ENCODE data around the gene ERC2. TPM values are rescaled to one million over a fixed set of nuclear protein-coding genes. Genes with fewer than 3 reads are reported as not detected.

Gene ERC2
- total RNA-seq, 1 experiment from 2014 or later, result 0.90 TPM

- no peak for TF ChIP-seq CTCF (conservative IDR thresholded peaks at IDR 0.05; ENCODE audit: low read depth, low read length)
- TF ChIP-seq EZH2 (IDR thresholded peaks at IDR 0.05; ENCODE audit: borderline replicate concordance, low read depth, low read length, poor library complexity, severe bottlenecking), result no peak
- Histone ChIP-seq H3K27me3 (replicated peaks; ENCODE audit: insufficient read depth, low read depth, low read length, poor library complexity) (no peaks in the 10 kb centered on the region), H3K36me3 (ENCODE audit: insufficient read depth, low read length, poor library complexity, severe bottlenecking) (no peaks in the 10 kb centered on the region), H3K9me3 (ENCODE audit: low read depth, low read length, poor library complexity, severe bottlenecking) (no peaks in the 10 kb centered on the region), H3K4me1 (ENCODE audit: insufficient read depth, low read length, poor library complexity, severe bottlenecking) (no peaks in the 10 kb centered on the region), H3K4me3 (ENCODE audit: low read depth, low read length, poor library complexity, severe bottlenecking) (no peak overlapping the region), H3K27ac (ENCODE audit: low read depth, low read length, poor library complexity, severe bottlenecking) (no peak overlapping the region)
- no TSS peak for BruUV-seq (replicated peaks)
- ChIA-PET POLR2A (ENCODE audit: low non-redundant PET) (no interaction called here), CTCF (no interaction called here)
- no peak for DNase-seq (ENCODE audit: low spot score)
- intact Hi-C loops (cut with micrococcal nuclease; ENCODE audit: unreplicated experiment), result no loop called here
Measured at GRCh38 chr3:56406826-56407515, 61.3 kb downstream of the ERC2 start.

DNA sequence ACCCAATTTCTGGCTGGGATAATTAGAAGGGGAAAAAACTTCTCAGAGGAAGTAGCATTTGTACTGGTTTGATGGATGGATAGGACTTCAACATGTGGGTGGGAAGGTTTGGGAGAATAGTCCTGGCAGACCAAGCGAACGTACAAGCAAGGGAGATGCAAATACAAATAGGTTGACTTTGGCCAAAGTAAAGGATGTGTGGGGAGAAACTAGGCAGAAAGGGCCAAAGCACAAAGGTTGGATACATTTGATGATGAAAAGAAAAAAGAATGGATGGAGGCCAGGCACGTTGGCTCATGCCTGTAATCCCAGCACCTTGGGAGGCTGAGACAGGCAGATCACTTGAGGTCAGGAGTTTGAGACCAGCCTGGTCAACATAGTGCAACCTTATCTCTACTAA lies 63.4 kb downstream of the ERC2 start:
- H3K9me3 ChIP-seq (ENCODE audit: low read depth, low read length, poor library complexity, severe bottlenecking), result no peaks in the 10 kb centered on the region
- H3K4me3 ChIP-seq (ENCODE audit: low read depth, low read length, poor library complexity, severe bottlenecking), result no peak overlapping the region
- intact Hi-C loops (cut with micrococcal nuclease; ENCODE audit: unreplicated experiment), result no loop called here
- TF ChIP-seq EZH2 (IDR thresholded peaks at IDR 0.05; ENCODE audit: borderline replicate concordance, low read depth, low read length, poor library complexity, severe bottlenecking) (no peak), CTCF (conservative IDR thresholded peaks at IDR 0.05; ENCODE audit: low read depth, low read length) (no peak)
- BruUV-seq (replicated peaks), result no TSS peak
- CTCF ChIA-PET, result no interaction called here
- POLR2A ChIA-PET (ENCODE audit: low non-redundant PET), result no interaction called here
- no peak for DNase-seq (ENCODE audit: low spot score)
- H3K4me1 ChIP-seq (ENCODE audit: insufficient read depth, low read length, poor library complexity, severe bottlenecking), result no peaks in the 10 kb centered on the region
- no peaks in the 10 kb centered on the region for H3K36me3 ChIP-seq (ENCODE audit: insufficient read depth, low read length, poor library complexity, severe bottlenecking)
- H3K27ac ChIP-seq (ENCODE audit: low read depth, low read length, poor library complexity, severe bottlenecking), result no peak overlapping the region
- H3K27me3 ChIP-seq (replicated peaks; ENCODE audit: insufficient read depth, low read depth, low read length, poor library complexity), result peaks cover 2% of the 10 kb centered on the region

DNA sequence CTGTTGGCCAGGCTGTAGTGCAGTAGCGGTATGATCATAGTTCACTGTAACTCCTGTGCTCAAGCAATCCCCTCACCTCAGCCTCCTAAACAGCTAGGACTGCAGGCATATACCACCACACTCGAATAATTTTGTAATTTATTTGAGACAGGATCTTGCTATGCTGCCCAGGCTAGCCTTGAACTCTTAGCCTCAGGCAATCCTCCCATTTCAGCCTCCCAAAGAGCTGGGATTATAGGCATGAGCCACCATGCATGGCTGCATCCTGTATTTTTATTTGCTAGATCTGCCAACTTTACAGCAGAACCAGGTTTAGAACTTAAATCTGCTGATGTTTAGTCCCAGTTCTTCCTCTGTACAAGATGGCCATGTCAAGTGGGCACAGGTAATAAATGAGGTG lies 69.6 kb downstream of the ERC2 start:
- POLR2A ChIA-PET (ENCODE audit: low non-redundant PET), result no interaction called here
- intact Hi-C loops (cut with micrococcal nuclease; ENCODE audit: unreplicated experiment), result no loop called here
- DNase-seq (ENCODE audit: low spot score), result no peak
- Histone ChIP-seq H3K27ac (ENCODE audit: low read depth, low read length, poor library complexity, severe bottlenecking) (no peak overlapping the region), H3K4me3 (ENCODE audit: low read depth, low read length, poor library complexity, severe bottlenecking) (no peak overlapping the region), H3K9me3 (ENCODE audit: low read depth, low read length, poor library complexity, severe bottlenecking) (no peaks in the 10 kb centered on the region), H3K36me3 (ENCODE audit: insufficient read depth, low read length, poor library complexity, severe bottlenecking) (no peaks in the 10 kb centered on the region), H3K27me3 (replicated peaks; ENCODE audit: insufficient read depth, low read depth, low read length, poor library complexity) (peaks cover 35% of the 10 kb centered on the region), H3K4me1 (ENCODE audit: insufficient read depth, low read length, poor library complexity, severe bottlenecking) (no peaks in the 10 kb centered on the region)
- BruUV-seq (replicated peaks), result no TSS peak
- CTCF ChIA-PET, result no interaction called here
- no peak for TF ChIP-seq EZH2 (IDR thresholded peaks at IDR 0.05; ENCODE audit: borderline replicate concordance, low read depth, low read length, poor library complexity, severe bottlenecking)

GRCh38 chr3:56397798-56398197 lies 70.5 kb downstream of the ERC2 start:
- Histone ChIP-seq H3K4me3 (ENCODE audit: low read depth, low read length, poor library complexity, severe bottlenecking) (no peak overlapping the region), H3K9me3 (ENCODE audit: low read depth, low read length, poor library complexity, severe bottlenecking) (no peaks in the 10 kb centered on the region), H3K4me1 (ENCODE audit: insufficient read depth, low read length, poor library complexity, severe bottlenecking) (no peaks in the 10 kb centered on the region), H3K27ac (ENCODE audit: low read depth, low read length, poor library complexity, severe bottlenecking) (no peak overlapping the region), H3K27me3 (replicated peaks; ENCODE audit: insufficient read depth, low read depth, low read length, poor library complexity) (peaks cover 35% of the 10 kb centered on the region), H3K36me3 (ENCODE audit: insufficient read depth, low read length, poor library complexity, severe bottlenecking) (no peaks in the 10 kb centered on the region)
- no peak for DNase-seq (ENCODE audit: low spot score)
- ChIA-PET POLR2A (ENCODE audit: low non-redundant PET) (no interaction called here), CTCF (no interaction called here)
- TF ChIP-seq CTCF (conservative IDR thresholded peaks at IDR 0.05; ENCODE audit: low read depth, low read length) (no peak), EZH2 (IDR thresholded peaks at IDR 0.05; ENCODE audit: borderline replicate concordance, low read depth, low read length, poor library complexity, severe bottlenecking) (no peak)
- intact Hi-C loops (cut with micrococcal nuclease; ENCODE audit: unreplicated experiment), result no loop called here
- no TSS peak for BruUV-seq (replicated peaks)

Measured in A673 (cell line).